Adrenal gland (tissue), 5 donors: ENCODE data around the gene GAK.

ENCODE experiments used
- CTCF ChIP-seq, 6 experiments: fragments of 450-650 bp in 4 of 6; fragments of 200-600 bp in 2 of 6; sonication (generic) in 1 of 6; IDR thresholded peaks; 1 replicate in 5 of 6; 2 replicates in 1 of 6; pipeline versions ENCODE4 v1.5.1 to v1.8.0; 2016 to 2021; ENCODE audit warnings: antibody characterized with exemption in 6 of 6, mild to moderate bottlenecking in 2 of 6, moderate library complexity in 1 of 6
- POLR2A ChIP-seq, 2 donors: fragments of 450-650 bp; IDR thresholded peaks; one replicate each; pipeline ENCODE4 v1.6.1; 2017; ENCODE audit warnings: antibody characterized with exemption in 2 of 2, mild to moderate bottlenecking in 2 of 2, moderate library complexity in 1 of 2
- donor health status: DM: no; HTN: no; CAD: no.

- no peak for TF ChIP-seq POLR2A (IDR thresholded peaks at IDR 0.05)
- TF ChIP-seq CTCF (IDR thresholded peaks at IDR 0.05): no peak
These were observed 65.9 kb downstream of the GAK start for GRCh38 chr4:866068-866760.
